HL-60 (cell line): ENCODE measurements around the gene DND1.
A peak's percentile ranks its signal among the peaks of the same experiment; 100 is the strongest.
"Not testable (repeated sequence)": the region's sequence is repeated elsewhere in the genome, so short reads cannot be mapped to it uniquely, and the experiment has no call there.

ENCODE experiments used
- DNase-seq, 2 experiments: peaks; one replicate each; pipeline ENCODE4 v3.0.0-alpha.2; 2010 to 2020; ENCODE audit warnings: low read depth in 1 of 2, low spot score in 1 of 2
- H3K27ac ChIP-seq: fragments of 250-450 bp; sonication (Bioruptor Pico); replicated peaks from 2 replicates; pipeline ENCODE4 v1.5.1; 2020; ENCODE audit warnings: mild to moderate bottlenecking, moderate library complexity
- H3K27me3 ChIP-seq: fragments of 250-450 bp; sonication (Bioruptor Pico); 2 replicates; pipeline ENCODE4 v1.5.1; 2021; ENCODE audit warnings: mild to moderate bottlenecking, moderate library complexity; ENCODE audit not compliant: insufficient read depth, poor library complexity, severe bottlenecking
- H3K4me3 ChIP-seq: replicated peaks from 2 replicates; pipeline ENCODE4 v1.5.1; 2011; ENCODE audit warnings: mild to moderate bottlenecking, control low read depth, low read length; ENCODE audit not compliant: insufficient read depth
- CTCF ChIP-seq: IDR thresholded peaks from one replicate; pipeline ENCODE4 v1.5.1; 2011; ENCODE audit warnings: low read length, control low read depth, inconsistent platforms; ENCODE audit not compliant: insufficient read depth
- GABPA ChIP-seq: IDR thresholded peaks from 2 replicates; pipeline ENCODE4 v1.6.1; 2012; ENCODE audit warnings: low read depth
- POLR2AphosphoS5 ChIP-seq: IDR thresholded peaks from 2 replicates; pipeline ENCODE4 v1.6.1; 2012; ENCODE audit warnings: low read depth
- REST ChIP-seq: IDR thresholded peaks from 2 replicates; pipeline ENCODE4 v1.6.1; 2012; ENCODE audit warnings: low read depth; ENCODE audit not compliant: insufficient replicate concordance
- SPI1 ChIP-seq: IDR thresholded peaks from 2 replicates; pipeline ENCODE4 v1.6.1; 2012; ENCODE audit warnings: low read depth, mild to moderate bottlenecking, borderline replicate concordance

The DND1 gene

GRCh38 chr5:140641716-140642115 is 31.7 kb downstream of the DND1 start:
- no peak for TF ChIP-seq REST
- no peak for TF ChIP-seq POLR2AphosphoS5
- no peak for TF ChIP-seq GABPA
- TF ChIP-seq SPI1: no peak
- no peak for TF ChIP-seq CTCF
- no peak for DNase-seq
- Histone ChIP-seq H3K4me3 (no peak overlapping the region), H3K27me3 (no peaks in the 10 kb centered on the region), H3K27ac (no peak overlapping the region)

GRCh38 chr5:140639148-140639981 is 34.0 kb downstream of the DND1 start, which contains the start of gene TMCO6:
TSS of gene TMCO6 (plus strand) at chr5:140639451. CDS start at chr5:140639528, 77 bp downstream.
- H3K4me3 ChIP-seq: peak within 1 kb of the TSS; percentile 82
- H3K27me3 ChIP-seq: no peaks in the 10 kb centered on the region
- H3K27ac ChIP-seq: peak within 1 kb of the TSS; percentile 67
- TF ChIP-seq POLR2AphosphoS5: peak; percentile 76
- no peak for TF ChIP-seq REST
- TF ChIP-seq CTCF: peak; percentile 53
- TF ChIP-seq SPI1: peak; percentile 70; the same call in 1 of the 2 replicates
- TF ChIP-seq GABPA: no peak
- DNase-seq: peak; percentile 97

- Histone ChIP-seq H3K4me3 (peak overlapping the region; percentile 16), H3K27ac (peak overlapping the region; percentile 44)
- DNase-seq, H3K27me3 ChIP-seq: not testable (repeated sequence)
Observed at GRCh38 chr5:140638898-140639147, 34.6 kb downstream of the DND1 start.

GRCh38 chr5:140637371-140638100 is 35.8 kb downstream of the DND1 start:
- DNase-seq: no peak
- Histone ChIP-seq H3K4me3 (no peak overlapping the region), H3K27ac (no peak overlapping the region), H3K27me3 (no peaks in the 10 kb centered on the region)
- TF ChIP-seq SPI1 (no peak), GABPA (no peak), POLR2AphosphoS5 (no peak), REST (no peak), CTCF (no peak)
